OCI-LY7 (cell line): ENCODE data around the gene ROBO1.

Experiments used
- EZH2phosphoT487 ChIP-seq: fragments of 200-600 bp; sonication (generic); IDR thresholded peaks from 2 replicates; pipeline ENCODE4 v1.6.1; 2018; ENCODE audit warnings: low read depth, borderline replicate concordance, mild to moderate bottlenecking, mixed run types, antibody characterized with exemption, low read length, moderate library complexity, mixed read lengths
- TF ChIP-seq, protein P1 (sequence below): fragments of 200-600 bp; sonication (generic); conservative IDR thresholded peaks from 2 replicates; pipeline ENCODE4 v1.5.1; 2014; ENCODE audit warnings: mild to moderate bottlenecking, antibody characterized with exemption, low read length, moderate library complexity, mixed read lengths

DNA sequence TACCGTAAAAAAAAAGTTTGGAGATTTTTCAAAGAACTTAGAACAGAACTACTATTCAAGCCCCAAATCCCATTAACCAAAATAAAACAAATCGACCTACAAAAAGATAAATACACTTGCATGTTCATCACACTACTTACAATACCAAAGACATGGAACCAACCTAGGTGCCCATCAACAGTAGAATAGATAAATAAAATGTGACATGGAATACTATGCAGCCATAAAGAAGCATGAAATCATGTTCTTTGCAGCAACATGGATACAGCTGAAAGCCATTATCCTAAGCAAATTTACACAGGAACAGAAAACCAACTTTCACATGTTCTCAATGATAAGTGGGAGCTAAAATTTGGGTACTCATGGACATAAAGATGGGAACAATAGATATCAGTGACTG is 768.7 kb downstream of the ROBO1 start:
- TF ChIP-seq, protein P1, sequence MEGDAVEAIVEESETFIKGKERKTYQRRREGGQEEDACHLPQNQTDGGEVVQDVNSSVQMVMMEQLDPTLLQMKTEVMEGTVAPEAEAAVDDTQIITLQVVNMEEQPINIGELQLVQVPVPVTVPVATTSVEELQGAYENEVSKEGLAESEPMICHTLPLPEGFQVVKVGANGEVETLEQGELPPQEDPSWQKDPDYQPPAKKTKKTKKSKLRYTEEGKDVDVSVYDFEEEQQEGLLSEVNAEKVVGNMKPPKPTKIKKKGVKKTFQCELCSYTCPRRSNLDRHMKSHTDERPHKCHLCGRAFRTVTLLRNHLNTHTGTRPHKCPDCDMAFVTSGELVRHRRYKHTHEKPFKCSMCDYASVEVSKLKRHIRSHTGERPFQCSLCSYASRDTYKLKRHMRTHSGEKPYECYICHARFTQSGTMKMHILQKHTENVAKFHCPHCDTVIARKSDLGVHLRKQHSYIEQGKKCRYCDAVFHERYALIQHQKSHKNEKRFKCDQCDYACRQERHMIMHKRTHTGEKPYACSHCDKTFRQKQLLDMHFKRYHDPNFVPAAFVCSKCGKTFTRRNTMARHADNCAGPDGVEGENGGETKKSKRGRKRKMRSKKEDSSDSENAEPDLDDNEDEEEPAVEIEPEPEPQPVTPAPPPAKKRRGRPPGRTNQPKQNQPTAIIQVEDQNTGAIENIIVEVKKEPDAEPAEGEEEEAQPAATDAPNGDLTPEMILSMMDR: no peak
- no peak for TF ChIP-seq EZH2phosphoT487
